Activated naive CD4-positive, alpha-beta T cell treated with anti-CD3 and anti-CD28 coated beads for 36 hours (primary cell): ENCODE measurements around the gene PARL. TPM values are rescaled to one million over a fixed set of nuclear protein-coding genes. Genes with fewer than 3 reads are reported as not detected.

Source experiments
- CTCF ChIA-PET: fragments of 350-600 bp; sonication (Branson Sonifier 250); formaldehyde crosslinking; loops from one replicate; lab custom pipeline; 2021; ENCODE audit warnings: antibody characterized with exemption; lab: Charles Lee
- DNase-seq: peaks from one replicate; pipeline ENCODE4 v3.0.0-alpha.2; 2020
- H3K27ac Mint-ChIP-seq: one replicate; pipeline ENCODE4 v1.8.0; 2021; ENCODE audit warnings: mild to moderate bottlenecking, mixed read lengths
- H3K27me3 Mint-ChIP-seq: one replicate; pipeline ENCODE4 v1.8.0; 2021; ENCODE audit warnings: low read depth, mixed read lengths
- H3K36me3 Mint-ChIP-seq: one replicate; pipeline ENCODE4 v1.8.0; 2021; ENCODE audit warnings: low read depth, mixed read lengths
- H3K4me1 Mint-ChIP-seq: one replicate; pipeline ENCODE4 v1.8.0; 2021; ENCODE audit warnings: low read depth, mixed read lengths
- H3K4me3 Mint-ChIP-seq: one replicate; pipeline ENCODE4 v1.8.0; 2021; ENCODE audit warnings: mild to moderate bottlenecking, moderate library complexity, mixed read lengths
- H3K9me3 Mint-ChIP-seq: one replicate; pipeline ENCODE4 v1.8.0; 2021; ENCODE audit warnings: mixed read lengths
- intact Hi-C: fragments of 100-400 bp; cut with micrococcal nuclease; formaldehyde crosslinking; loops from one replicate; pipeline ENCODE4 v1.15.1; 2023
- total RNA-seq, 2 experiments: library from RNA; stranded (reverse); gene quantifications; one replicate each; pipeline ENCODE4 v1.2.3, GENCODE V29; 2021

The PARL gene
- total RNA-seq, 2 experiments from 2014 or later: 92.0 to 92.8 TPM

GRCh38 chr3:183823963-183824362 is 60.7 kb downstream of the PARL start:
- intact Hi-C loops: loop anchor here (2.0 kb wide), 2 partner anchors 355 to 393 kb away; no protein-coding TSS in a partner anchor
- H3K27ac Mint-ChIP-seq: no peak overlapping the region
- DNase-seq: no peak

GRCh38 chr3:183822631-183823030 is 62.0 kb downstream of the PARL start:
- Mint-ChIP-seq H3K9me3 (no peaks in the 10 kb centered on the region), H3K27me3 (no peaks in the 10 kb centered on the region), H3K36me3 (no peaks in the 10 kb centered on the region), H3K27ac (no peak overlapping the region), H3K4me1 (peaks cover 16% of the 10 kb centered on the region), H3K4me3 (no peak overlapping the region)
- DNase-seq: no peak
- intact Hi-C loops: no loop called here
- CTCF ChIA-PET: interaction anchor here (0.7 to 3.2 kb wide), 3 partner anchors 62 to 467 kb away, joined by 3 to 15 read pairs (median 3); partner anchors contain the start of gene PARL

More at GRCh38 chr3:183823963-183824362, 60.7 kb downstream of the PARL start:
- CTCF ChIA-PET: interaction anchor here (1.0 to 3.2 kb wide), 2 partner anchors 61 to 374 kb away, joined by 3 to 15 read pairs; partner anchors contain the start of gene PARL
- H3K27me3 Mint-ChIP-seq: no peaks in the 10 kb centered on the region
- peak overlapping the region; percentile 70 for H3K4me3 Mint-ChIP-seq
- no peaks in the 10 kb centered on the region for H3K9me3 Mint-ChIP-seq
- H3K36me3 Mint-ChIP-seq: peaks cover 2% of the 10 kb centered on the region
- H3K4me1 Mint-ChIP-seq: peaks cover 16% of the 10 kb centered on the region

GRCh38 chr3:183819831-183820230 is 64.8 kb downstream of the PARL start:
- no peaks in the 10 kb centered on the region for H3K27me3 Mint-ChIP-seq

GRCh38 chr3:183818706-183819624 is 65.7 kb downstream of the PARL start:
- Mint-ChIP-seq H3K27me3 (no peaks in the 10 kb centered on the region), H3K4me3 (no peak overlapping the region), H3K36me3 (peaks cover 8% of the 10 kb centered on the region), H3K4me1 (peaks cover 8% of the 10 kb centered on the region), H3K27ac (no peak overlapping the region), H3K9me3 (no peaks in the 10 kb centered on the region)
- DNase-seq: no peak
- intact Hi-C loops: no loop called here
- CTCF ChIA-PET: no interaction called here

More at GRCh38 chr3:183819831-183820230, 64.8 kb downstream of the PARL start:
- Mint-ChIP-seq H3K36me3 (peaks cover 8% of the 10 kb centered on the region), H3K4me3 (no peak overlapping the region), H3K4me1 (peaks cover 14% of the 10 kb centered on the region), H3K9me3 (no peaks in the 10 kb centered on the region), H3K27ac (no peak overlapping the region)
- no peak for DNase-seq
- CTCF ChIA-PET: no interaction called here
- intact Hi-C loops: no loop called here

- CTCF ChIA-PET: no interaction called here
- Mint-ChIP-seq H3K27ac (no peak overlapping the region), H3K27me3 (no peaks in the 10 kb centered on the region), H3K9me3 (no peaks in the 10 kb centered on the region), H3K4me1 (peaks cover 4% of the 10 kb centered on the region), H3K36me3 (peaks cover 8% of the 10 kb centered on the region), H3K4me3 (no peak overlapping the region)
- intact Hi-C loops: no loop called here
- DNase-seq: no peak
Observed at GRCh38 chr3:183818041-183818620, 66.5 kb downstream of the PARL start.

GRCh38 chr3:183817639-183818038 is 67.0 kb downstream of the PARL start:
- no peak for DNase-seq
- CTCF ChIA-PET: no interaction called here
- peaks cover 4% of the 10 kb centered on the region for H3K4me1 Mint-ChIP-seq
- H3K9me3 Mint-ChIP-seq: no peaks in the 10 kb centered on the region
- intact Hi-C loops: no loop called here
- H3K27me3 Mint-ChIP-seq: no peaks in the 10 kb centered on the region
- H3K27ac Mint-ChIP-seq: no peak overlapping the region
- no peak overlapping the region for H3K4me3 Mint-ChIP-seq
- H3K36me3 Mint-ChIP-seq: peaks cover 8% of the 10 kb centered on the region

GRCh38 chr3:183816681-183817510 is 67.8 kb downstream of the PARL start:
- Mint-ChIP-seq H3K27ac (no peak overlapping the region), H3K4me1 (peaks cover 4% of the 10 kb centered on the region), H3K4me3 (no peak overlapping the region), H3K27me3 (no peaks in the 10 kb centered on the region), H3K36me3 (peaks cover 8% of the 10 kb centered on the region), H3K9me3 (no peaks in the 10 kb centered on the region)
- DNase-seq: no peak
- CTCF ChIA-PET: interaction anchor here (0.9 kb wide), 1 partner anchor 632 kb away, joined by 4 read pairs; no protein-coding TSS in a partner anchor
- intact Hi-C loops: no loop called here

- intact Hi-C loops: no loop called here
- CTCF ChIA-PET: interaction anchor here (0.5 to 1.1 kb wide), 4 partner anchors 10 to 631 kb away, joined by 3 to 4 read pairs (median 4); no protein-coding TSS in a partner anchor
- peaks cover 4% of the 10 kb centered on the region for H3K4me1 Mint-ChIP-seq
- H3K9me3 Mint-ChIP-seq: no peaks in the 10 kb centered on the region
- H3K27me3 Mint-ChIP-seq: no peaks in the 10 kb centered on the region
- H3K27ac Mint-ChIP-seq: no peak overlapping the region
- H3K36me3 Mint-ChIP-seq: peaks cover 12% of the 10 kb centered on the region
- DNase-seq: no peak
- H3K4me3 Mint-ChIP-seq: no peak overlapping the region
Observed at GRCh38 chr3:183815951-183816475, 68.7 kb downstream of the PARL start.

GRCh38 chr3:183815563-183815940 is 69.1 kb downstream of the PARL start:
- H3K4me1 Mint-ChIP-seq: peaks cover 4% of the 10 kb centered on the region
- DNase-seq: no peak
- no peak overlapping the region for H3K4me3 Mint-ChIP-seq
- peaks cover 12% of the 10 kb centered on the region for H3K36me3 Mint-ChIP-seq
- intact Hi-C loops: no loop called here
- no peak overlapping the region for H3K27ac Mint-ChIP-seq
- no peaks in the 10 kb centered on the region for H3K27me3 Mint-ChIP-seq
- no peaks in the 10 kb centered on the region for H3K9me3 Mint-ChIP-seq
- CTCF ChIA-PET: interaction anchor here (0.5 to 1.1 kb wide), 5 partner anchors 11 to 631 kb away, joined by 3 to 4 read pairs (median 3); no protein-coding TSS in a partner anchor

- CTCF ChIA-PET: no interaction called here
- H3K36me3 Mint-ChIP-seq: peaks cover 16% of the 10 kb centered on the region
- H3K27me3 Mint-ChIP-seq: no peaks in the 10 kb centered on the region
- no peak overlapping the region for H3K27ac Mint-ChIP-seq
- H3K4me1 Mint-ChIP-seq: peaks cover 4% of the 10 kb centered on the region
- H3K9me3 Mint-ChIP-seq: no peaks in the 10 kb centered on the region
- no peak overlapping the region for H3K4me3 Mint-ChIP-seq
- no peak for DNase-seq
- intact Hi-C loops: no loop called here
Observed at GRCh38 chr3:183814240-183814639, 70.4 kb downstream of the PARL start.

- DNase-seq: no peak
- CTCF ChIA-PET: interaction anchor here (0.6 to 0.7 kb wide), 2 partner anchors 15 to 215 kb away, joined by 3 to 4 read pairs; no protein-coding TSS in a partner anchor
- Mint-ChIP-seq H3K4me3 (no peak overlapping the region), H3K27me3 (no peaks in the 10 kb centered on the region), H3K36me3 (peaks cover 25% of the 10 kb centered on the region), H3K27ac (peak overlapping the region; percentile 60), H3K4me1 (peaks cover 4% of the 10 kb centered on the region), H3K9me3 (no peaks in the 10 kb centered on the region)
- intact Hi-C loops: no loop called here
Observed at GRCh38 chr3:183812761-183813445, 71.8 kb downstream of the PARL start.
